Nephron progenitor cell (in vitro differentiated cells): Measurements from ENCODE around the gene SLC15A3.

Source experiments
- DNase-seq: peaks from one replicate; pipeline ENCODE4 v3.0.0; 2021
- H3K27ac Mint-ChIP-seq: 2 replicates; pipeline ENCODE4 v1.8.0; 2021; ENCODE audit warnings: mild to moderate bottlenecking, moderate library complexity, mixed read lengths
- H3K27me3 Mint-ChIP-seq: 2 replicates; pipeline ENCODE4 v1.8.0; 2021; ENCODE audit warnings: mild to moderate bottlenecking, low read depth, mixed read lengths; ENCODE audit not compliant: poor library complexity
- H3K36me3 Mint-ChIP-seq: 2 replicates; pipeline ENCODE4 v1.8.0; 2021; ENCODE audit warnings: low read depth, mixed read lengths
- H3K4me1 Mint-ChIP-seq: 2 replicates; pipeline ENCODE4 v1.8.0; 2021; ENCODE audit warnings: mixed read lengths
- H3K4me3 Mint-ChIP-seq: 2 replicates; pipeline ENCODE4 v1.8.0; 2021; ENCODE audit warnings: mild to moderate bottlenecking, moderate library complexity, mixed read lengths
- H3K9me3 Mint-ChIP-seq: 2 replicates; pipeline ENCODE4 v1.8.0; 2021; ENCODE audit warnings: mild to moderate bottlenecking, moderate library complexity, mixed read lengths
- CTCF ChIP-seq: fragments of 200-600 bp; sonication (generic); IDR thresholded peaks from 2 replicates; pipeline ENCODE4 v1.5.0; 2021; ENCODE audit warnings: antibody characterized with exemption

Gene SLC15A3

GRCh38 chr11:60964801-60965200 is 12.8 kb upstream of the SLC15A3 start:
- Mint-ChIP-seq H3K4me3 (no peak overlapping the region), H3K36me3 (peaks cover 8% of the 10 kb centered on the region), H3K27ac (no peak overlapping the region), H3K27me3 (peaks cover 39% of the 10 kb centered on the region), H3K9me3 (peaks cover 32% of the 10 kb centered on the region), H3K4me1 (no peaks in the 10 kb centered on the region)
- DNase-seq, result no peak
- no peak for TF ChIP-seq CTCF

- Mint-ChIP-seq H3K4me1 (no peaks in the 10 kb centered on the region), H3K27ac (no peak overlapping the region), H3K4me3 (no peak overlapping the region), H3K9me3 (peaks cover 7% of the 10 kb centered on the region), H3K36me3 (no peaks in the 10 kb centered on the region), H3K27me3 (peaks cover 31% of the 10 kb centered on the region)
- no peak for DNase-seq
- no peak for TF ChIP-seq CTCF
These were observed 8.4 kb upstream of the SLC15A3 start for GRCh38 chr11:60960405-60960804.

GRCh38 chr11:60959431-60959830 is 7.5 kb upstream of the SLC15A3 start:
- peaks cover 7% of the 10 kb centered on the region for H3K9me3 Mint-ChIP-seq
- H3K27ac Mint-ChIP-seq, result no peak overlapping the region
- DNase-seq, result no peak
- H3K4me3 Mint-ChIP-seq, result no peak overlapping the region
- peaks cover 31% of the 10 kb centered on the region for H3K27me3 Mint-ChIP-seq
- no peaks in the 10 kb centered on the region for H3K4me1 Mint-ChIP-seq
- TF ChIP-seq CTCF, result no peak
- no peaks in the 10 kb centered on the region for H3K36me3 Mint-ChIP-seq

- H3K27me3 Mint-ChIP-seq, result peaks cover 44% of the 10 kb centered on the region
- no peak for DNase-seq
- no peak for TF ChIP-seq CTCF
These were observed 5.2 kb upstream of the SLC15A3 start for GRCh38 chr11:60957188-60957587.

GRCh38 chr11:60955571-60955970 is 3.6 kb upstream of the SLC15A3 start:
- peaks cover 25% of the 10 kb centered on the region for H3K4me1 Mint-ChIP-seq

More at GRCh38 chr11:60957188-60957587, 5.2 kb upstream of the SLC15A3 start:
- Mint-ChIP-seq H3K4me1 (peaks cover 19% of the 10 kb centered on the region), H3K36me3 (no peaks in the 10 kb centered on the region), H3K9me3 (peaks cover 7% of the 10 kb centered on the region), H3K4me3 (no peak overlapping the region), H3K27ac (no peak overlapping the region)

More at GRCh38 chr11:60955571-60955970, 3.6 kb upstream of the SLC15A3 start:
- Mint-ChIP-seq H3K27ac (peak overlapping the region; percentile 74), H3K36me3 (no peaks in the 10 kb centered on the region), H3K27me3 (peaks cover 45% of the 10 kb centered on the region), H3K9me3 (peaks cover 7% of the 10 kb centered on the region), H3K4me3 (no peak overlapping the region)
- DNase-seq, result no peak
- TF ChIP-seq CTCF, result no peak
